Measurements from ENCODE around the gene SCTR. TPM values are rescaled to one million over a fixed set of nuclear protein-coding genes. Genes with fewer than 3 reads are reported as not detected.

Gene SCTR
- total and polyA plus RNA-seq, 2 of the 13 experiments (the other 11 are each of a cell fraction or from before 2014, with no cell fraction given): not detected

DNA sequence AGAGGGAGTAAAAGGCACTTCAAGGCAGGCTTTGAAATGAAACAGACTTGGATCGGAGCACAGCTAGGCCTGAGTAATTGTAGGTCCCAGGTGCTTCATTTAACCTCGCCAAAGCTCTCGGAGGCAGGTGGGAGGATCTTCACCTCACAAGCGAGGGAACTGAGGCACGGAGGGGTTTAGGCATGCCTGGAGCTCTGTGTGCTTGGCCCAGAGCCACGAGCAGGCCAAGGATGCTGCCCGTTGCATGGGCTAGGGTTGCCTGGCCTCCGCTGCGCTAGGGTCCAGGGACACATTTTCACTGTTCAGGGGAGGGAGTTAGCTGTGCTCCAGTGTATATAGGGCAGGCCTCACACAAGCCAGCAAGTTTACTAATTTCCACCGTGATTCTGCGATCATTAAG, 81.4 kb downstream of the SCTR start (continued):
- TF ChIP-seq, protein P1, sequence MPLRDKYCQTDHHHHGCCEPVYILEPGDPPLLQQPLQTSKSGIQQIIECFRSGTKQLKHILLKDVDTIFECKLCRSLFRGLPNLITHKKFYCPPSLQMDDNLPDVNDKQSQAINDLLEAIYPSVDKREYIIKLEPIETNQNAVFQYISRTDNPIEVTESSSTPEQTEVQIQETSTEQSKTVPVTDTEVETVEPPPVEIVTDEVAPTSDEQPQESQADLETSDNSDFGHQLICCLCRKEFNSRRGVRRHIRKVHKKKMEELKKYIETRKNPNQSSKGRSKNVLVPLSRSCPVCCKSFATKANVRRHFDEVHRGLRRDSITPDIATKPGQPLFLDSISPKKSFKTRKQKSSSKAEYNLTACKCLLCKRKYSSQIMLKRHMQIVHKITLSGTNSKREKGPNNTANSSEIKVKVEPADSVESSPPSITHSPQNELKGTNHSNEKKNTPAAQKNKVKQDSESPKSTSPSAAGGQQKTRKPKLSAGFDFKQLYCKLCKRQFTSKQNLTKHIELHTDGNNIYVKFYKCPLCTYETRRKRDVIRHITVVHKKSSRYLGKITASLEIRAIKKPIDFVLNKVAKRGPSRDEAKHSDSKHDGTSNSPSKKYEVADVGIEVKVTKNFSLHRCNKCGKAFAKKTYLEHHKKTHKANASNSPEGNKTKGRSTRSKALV (CRISPR knock-in tag; IDR thresholded peaks at IDR 0.05): no peak
- TF ChIP-seq ZFX (CRISPR knock-in tag; IDR thresholded peaks at IDR 0.05; ENCODE audit: low read depth): no peak
- TF ChIP-seq ZMAT3 (CRISPR knock-in tag; conservative IDR thresholded peaks at IDR 0.05): peak; percentile 63; the same call in 1 of the 2 replicates
- peak; percentile 49; the same call in 1 of the 2 replicates for TF ChIP-seq POLR2G (IDR thresholded peaks at IDR 0.05; ENCODE audit: low read depth, low read length)
- no peak for TF ChIP-seq ZKSCAN1 (IDR thresholded peaks at IDR 0.05; ENCODE audit: low read length)
- 0 out of 2 replicates have a peak, but pooled peaks have one; percentile 26 for TF ChIP-seq ZNF441 (CRISPR knock-in tag; IDR thresholded peaks at IDR 0.05; ENCODE audit: borderline replicate concordance)
- peak; percentile 65; the same call in 1 of the 2 replicates for TF ChIP-seq KDM2A (CRISPR knock-in tag; IDR thresholded peaks at IDR 0.05; ENCODE audit: borderline replicate concordance, low read depth)
- TF ChIP-seq, protein P2, sequence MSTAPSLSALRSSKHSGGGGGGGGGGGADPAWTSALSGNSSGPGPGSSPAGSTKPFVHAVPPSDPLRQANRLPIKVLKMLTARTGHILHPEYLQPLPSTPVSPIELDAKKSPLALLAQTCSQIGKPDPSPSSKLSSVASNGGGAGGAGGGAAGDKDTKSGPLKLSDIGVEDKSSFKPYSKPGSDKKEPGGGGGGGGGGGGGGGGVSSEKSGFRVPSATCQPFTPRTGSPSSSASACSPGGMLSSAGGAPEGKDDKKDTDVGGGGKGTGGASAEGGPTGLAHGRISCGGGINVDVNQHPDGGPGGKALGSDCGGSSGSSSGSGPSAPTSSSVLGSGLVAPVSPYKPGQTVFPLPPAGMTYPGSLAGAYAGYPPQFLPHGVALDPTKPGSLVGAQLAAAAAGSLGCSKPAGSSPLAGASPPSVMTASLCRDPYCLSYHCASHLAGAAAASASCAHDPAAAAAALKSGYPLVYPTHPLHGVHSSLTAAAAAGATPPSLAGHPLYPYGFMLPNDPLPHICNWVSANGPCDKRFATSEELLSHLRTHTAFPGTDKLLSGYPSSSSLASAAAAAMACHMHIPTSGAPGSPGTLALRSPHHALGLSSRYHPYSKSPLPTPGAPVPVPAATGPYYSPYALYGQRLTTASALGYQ (CRISPR knock-in tag; IDR thresholded peaks at IDR 0.05): no peak
- TF ChIP-seq AKAP8 (CRISPR knock-in tag; IDR thresholded peaks at IDR 0.05): peak; percentile 79
- 0 out of 2 replicates have a peak, but pooled peaks have one; percentile 39 for TF ChIP-seq ZBTB38 (CRISPR knock-in tag; IDR thresholded peaks at IDR 0.05)
